Fibroblast of upper back skin (primary cell): ENCODE data around the gene BAHCC1.
A peak's percentile ranks its signal among the peaks of the same experiment; 100 is the strongest.
"Not testable (repeated sequence)": the region's sequence is repeated elsewhere in the genome, so short reads cannot be mapped to it uniquely, and the experiment has no call there.

Experiments
- DNase-seq: peaks from one replicate; pipeline ENCODE4 v3.0.0-alpha.2; 2013

The BAHCC1 gene

DNA sequence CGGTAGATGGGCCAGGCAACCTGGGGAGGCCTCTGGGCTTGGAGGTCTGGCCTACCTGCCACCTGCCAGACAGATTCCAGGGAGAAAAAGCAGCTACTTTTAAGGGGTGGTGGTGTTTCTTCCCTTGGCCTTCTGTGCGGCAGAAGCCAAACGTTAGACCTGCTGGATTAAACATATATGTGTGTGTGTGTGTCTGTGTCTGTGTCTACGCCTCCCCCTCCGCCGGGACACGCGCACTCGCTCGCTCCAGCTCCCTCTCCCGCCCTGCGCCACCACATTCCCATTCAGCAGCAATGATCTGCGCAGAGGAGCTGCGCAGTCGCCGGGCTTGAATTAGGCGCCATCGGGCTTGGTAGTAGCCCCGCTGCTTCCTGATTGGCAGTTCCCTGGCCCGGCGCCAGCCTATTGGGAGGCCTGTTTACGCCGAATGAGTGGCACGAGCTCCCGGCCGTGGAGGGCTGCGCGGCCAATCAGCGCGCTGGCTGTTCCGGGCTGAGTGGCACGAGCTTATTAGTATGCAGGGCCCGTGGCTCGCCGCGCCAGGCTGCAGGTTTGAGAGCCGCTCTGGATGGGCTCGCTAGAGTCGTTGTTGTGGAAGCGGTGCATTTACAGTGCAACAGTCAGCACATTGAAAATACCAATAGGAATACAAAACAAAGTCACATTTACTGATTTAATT, at the start of gene BAHCC1:
BAHCC1 (plus strand) TSS at position 537 of the 679 bp plus-strand sequence. CDS start 4,283 bp downstream, outside the sequence.
- peak; percentile 100 for DNase-seq

DNA sequence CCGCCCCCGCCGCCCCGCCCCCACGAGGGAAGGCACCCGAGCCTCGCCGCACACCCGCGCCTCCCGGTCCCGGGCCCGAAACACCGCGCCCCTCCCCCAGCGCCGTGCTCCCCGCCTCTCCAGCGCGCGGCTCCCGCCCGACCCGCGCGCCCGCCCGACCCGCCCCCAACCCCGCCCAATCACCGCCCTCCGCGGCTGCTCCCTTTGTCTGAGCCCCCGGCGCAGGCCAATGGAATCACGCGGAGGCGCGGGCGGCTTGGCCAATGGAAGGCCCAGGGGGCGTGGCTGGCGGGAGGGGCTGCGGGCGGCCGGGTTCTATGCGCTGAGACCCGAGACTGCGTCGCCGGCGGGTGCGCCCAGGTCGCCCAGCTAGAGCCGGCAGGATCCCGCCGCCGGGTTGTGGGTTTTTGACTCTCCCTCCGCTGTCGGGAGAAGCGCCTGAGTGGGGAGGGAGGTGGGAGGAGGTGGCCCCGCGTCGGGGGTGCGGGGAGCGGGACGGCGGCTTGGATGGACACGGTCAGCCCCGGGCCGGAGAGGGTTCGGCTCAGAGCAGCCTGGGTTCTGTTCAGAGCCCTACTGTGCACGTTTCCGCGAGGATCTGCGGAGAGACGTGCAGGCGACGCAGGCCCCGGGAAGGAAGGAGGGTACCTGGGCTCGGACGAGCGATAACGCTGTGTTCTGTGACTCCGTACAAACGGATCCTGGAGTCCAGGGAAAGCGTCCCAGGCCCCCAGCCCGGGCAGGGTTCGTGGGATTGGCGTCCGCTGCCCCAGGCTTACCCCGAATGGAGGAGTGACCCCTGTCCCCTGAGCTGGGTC, 49.0 kb upstream of the BAHCC1 start:
- peak; percentile 97 for DNase-seq

- no peak for DNase-seq
Observed at GRCh38 chr17:81346908-81347349, 48.3 kb upstream of the BAHCC1 start.

- no peak for DNase-seq
Observed at GRCh38 chr17:81347437-81347836, 47.8 kb upstream of the BAHCC1 start.

DNA sequence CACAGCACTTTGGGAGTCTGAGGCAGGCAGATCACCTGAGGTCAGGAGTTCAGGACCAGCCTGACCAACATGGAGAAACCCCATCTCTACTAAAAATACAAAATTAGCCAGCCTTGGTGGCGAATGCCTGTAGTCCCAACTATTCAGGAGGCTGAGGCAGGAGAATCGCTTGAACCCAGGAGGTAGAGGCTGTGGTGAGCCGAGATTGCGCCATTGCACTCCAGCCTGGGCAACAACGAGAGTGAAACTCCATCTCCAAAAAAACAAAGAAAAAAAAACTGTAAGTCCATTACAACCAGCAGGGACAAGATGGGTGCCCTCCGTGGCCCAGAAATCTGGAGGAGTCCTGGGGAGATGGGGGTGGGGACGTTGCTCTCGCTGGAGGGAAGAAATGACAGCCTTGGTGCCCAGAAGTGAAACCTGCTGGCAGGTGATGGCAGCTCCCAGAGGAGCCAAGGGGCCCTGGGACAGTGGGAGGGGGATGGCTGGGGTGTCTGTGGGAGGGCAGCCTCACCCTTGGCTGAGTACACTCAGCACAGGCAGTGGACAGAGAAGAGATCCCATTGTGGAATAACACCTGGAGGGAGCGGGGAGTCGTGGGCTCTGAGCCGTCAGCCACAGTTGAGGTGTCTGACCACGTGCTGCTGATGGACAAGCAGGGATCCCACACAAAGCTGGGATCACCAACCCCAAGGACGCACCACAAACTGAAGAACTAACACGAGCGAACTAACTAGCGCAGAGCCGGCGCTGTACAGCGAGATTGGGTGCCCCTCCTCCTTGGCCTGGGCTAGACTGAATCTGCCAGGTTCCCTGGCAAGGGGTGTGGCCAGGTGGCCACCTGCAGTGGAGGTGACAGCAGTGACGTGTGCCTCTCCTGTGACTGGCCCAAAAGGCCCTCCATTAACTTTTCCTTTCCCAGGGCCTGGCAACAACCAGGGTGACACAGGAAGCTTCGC, 46.9 kb upstream of the BAHCC1 start:
- no peak for DNase-seq

DNA sequence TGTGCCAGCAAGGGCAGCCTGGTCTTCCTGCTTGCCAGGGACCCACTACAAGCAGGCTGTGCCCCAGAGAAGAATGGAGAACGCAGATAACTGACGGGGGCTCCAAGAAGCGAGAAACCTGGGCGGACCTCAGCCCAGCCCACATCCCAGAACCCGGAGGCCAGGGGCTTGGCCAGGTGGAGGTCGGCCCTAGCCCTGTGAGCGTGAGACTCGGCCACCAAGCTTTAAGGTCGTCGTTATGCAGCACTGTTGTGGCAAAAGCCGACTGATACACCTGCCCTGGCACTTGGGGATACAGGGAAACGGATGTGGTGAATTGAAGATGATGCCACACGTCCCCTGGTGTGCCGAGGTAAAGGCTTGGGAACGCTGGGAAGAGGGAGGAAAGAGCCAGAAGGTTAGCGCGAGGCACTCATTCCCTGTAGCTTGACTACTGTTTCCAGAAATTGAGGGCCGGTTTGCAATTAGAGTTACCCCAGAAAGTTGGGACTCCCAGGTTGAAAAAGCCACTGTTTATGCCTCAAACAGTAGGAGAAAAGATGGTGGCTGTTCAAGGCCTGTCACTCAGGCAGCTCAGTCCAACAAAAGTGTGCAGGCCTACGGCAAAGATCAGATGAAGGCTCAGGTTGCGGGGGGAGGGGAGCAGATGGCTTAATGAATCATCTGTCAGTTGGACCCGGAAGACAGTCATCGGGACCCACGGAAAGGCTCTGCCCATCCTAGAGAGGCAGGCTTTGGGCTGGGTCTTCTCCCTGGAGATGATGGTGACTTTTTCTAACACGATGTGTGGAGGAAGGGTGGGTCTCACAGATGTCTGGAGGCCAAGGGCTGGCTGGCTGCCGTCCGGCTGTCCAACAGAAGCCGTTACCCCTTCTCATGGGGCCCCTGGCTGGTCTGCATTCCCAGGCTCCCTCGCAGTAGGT, 45.6 kb upstream of the BAHCC1 start:
- peak; percentile 52 for DNase-seq

GRCh38 chr17:81350320-81350890, 44.9 kb upstream of the BAHCC1 start:
- no peak for DNase-seq

GRCh38 chr17:81351329-81352052, 43.8 kb upstream of the BAHCC1 start:
- DNase-seq: not testable (repeated sequence)

GRCh38 chr17:81352056-81352455, 43.2 kb upstream of the BAHCC1 start:
- not testable (repeated sequence) for DNase-seq

DNA sequence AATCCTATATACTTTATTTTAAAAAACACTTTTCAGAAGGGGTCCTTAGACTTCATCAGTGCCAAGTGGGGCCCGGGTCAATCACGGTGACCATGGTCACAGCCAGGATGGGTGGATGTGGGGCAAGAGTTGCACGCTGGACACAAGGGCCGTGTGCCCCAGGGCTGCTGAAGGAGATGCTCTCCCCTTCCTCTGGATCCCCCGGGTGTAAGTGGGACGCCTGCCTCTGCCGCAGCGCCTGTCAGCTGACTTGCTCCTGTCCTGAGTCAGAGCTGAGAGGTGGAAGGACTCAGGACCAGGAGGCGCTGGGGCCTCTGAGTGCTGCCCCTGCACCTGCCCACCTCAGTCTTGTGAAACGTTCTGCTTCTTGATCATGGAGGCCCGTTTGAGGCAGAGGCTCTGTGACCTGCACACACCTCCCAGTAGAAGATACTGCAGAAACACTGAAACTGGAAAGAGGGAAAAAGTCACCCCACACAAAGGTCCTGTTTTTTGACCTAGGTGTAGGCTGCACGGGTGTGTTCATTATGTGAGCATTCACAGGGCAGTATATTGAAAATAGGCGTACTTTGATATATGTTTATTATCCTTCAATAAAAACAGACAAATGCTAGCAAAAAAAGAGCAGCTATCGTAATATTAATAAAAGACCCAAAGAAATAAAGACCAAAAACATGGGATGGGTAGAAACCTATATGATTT, 40.9 kb upstream of the BAHCC1 start:
- no peak for DNase-seq

GRCh38 chr17:81354954-81355347, 40.3 kb upstream of the BAHCC1 start:
- no peak for DNase-seq

- no peak for DNase-seq
Observed at GRCh38 chr17:81359218-81359617, 36.0 kb upstream of the BAHCC1 start.

- DNase-seq: not testable (repeated sequence)
Observed at GRCh38 chr17:81362001-81362400, 33.3 kb upstream of the BAHCC1 start.

- no peak for DNase-seq
Observed at GRCh38 chr17:81364278-81365147, 30.7 kb upstream of the BAHCC1 start.

- peak; percentile 59 for DNase-seq
Observed at GRCh38 chr17:81365148-81365600, 30.1 kb upstream of the BAHCC1 start.

DNA sequence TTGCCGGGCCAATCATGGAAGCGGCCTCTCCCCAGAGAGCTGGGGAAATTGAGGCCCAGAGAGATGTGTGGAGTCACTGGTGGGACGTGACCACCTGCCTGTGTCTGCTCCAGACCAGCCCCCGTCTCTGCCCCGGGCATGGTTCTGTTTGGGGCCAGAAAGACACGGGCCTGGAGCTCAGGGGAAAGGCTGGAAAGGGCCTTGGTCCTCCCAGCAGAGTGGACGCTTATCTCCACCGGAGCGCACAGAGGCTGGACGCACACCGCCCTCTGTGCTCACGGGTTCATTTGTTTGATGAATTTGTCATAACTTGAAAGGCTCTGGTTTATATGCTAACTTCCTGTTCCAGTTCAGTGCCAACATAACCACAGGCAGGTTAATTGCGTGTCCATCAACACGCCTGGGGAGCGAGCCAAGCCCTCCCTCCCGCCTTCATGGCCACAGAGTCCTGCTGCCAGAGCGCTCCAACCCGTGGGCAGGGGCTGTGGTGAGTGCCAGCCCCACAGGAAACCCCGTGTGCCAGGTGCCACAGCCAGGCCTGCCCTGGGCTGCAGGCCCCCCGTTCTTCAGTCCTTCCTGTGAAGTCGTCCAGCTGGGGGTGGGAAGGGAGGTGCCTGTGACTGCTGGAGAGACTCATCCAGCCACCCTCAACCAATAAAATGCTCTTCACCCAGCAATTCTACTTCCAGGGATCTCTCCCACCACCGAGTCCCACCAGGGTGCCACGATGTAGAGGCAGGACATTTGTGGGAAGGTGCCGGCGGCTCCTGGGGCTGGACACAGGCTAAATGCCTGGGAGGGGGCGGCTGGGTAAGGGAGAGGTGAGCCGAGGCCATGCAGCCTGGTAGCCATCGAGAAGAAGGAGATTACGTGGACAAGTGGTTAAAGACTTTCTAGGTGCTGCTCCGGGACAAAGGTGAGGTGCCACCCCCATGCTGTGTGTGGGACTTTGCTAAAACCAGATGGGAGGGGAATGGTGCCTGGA, 29.4 kb upstream of the BAHCC1 start:
- no peak for DNase-seq

GRCh38 chr17:81366648-81367047, 28.6 kb upstream of the BAHCC1 start:
- no peak for DNase-seq

DNA sequence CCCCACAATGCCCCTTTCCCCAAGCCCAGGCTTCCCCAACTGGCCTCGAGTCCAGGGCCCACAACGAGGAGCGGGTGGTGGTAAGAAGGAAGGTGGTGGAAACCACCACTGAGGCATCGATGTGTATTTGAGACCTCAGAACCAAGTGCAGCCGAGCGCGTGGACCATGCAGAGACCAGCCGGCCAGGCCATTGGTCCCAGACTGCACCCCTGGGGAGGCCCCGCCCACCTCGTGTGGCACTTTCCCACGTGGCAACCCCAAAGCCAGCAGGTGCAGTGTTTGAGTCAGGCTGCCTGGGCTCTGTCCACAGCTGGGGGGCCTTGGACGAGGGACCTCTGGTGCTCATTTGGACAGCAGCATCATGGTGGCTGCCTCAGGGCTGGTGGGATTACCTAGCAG, 28.1 kb upstream of the BAHCC1 start:
- DNase-seq: no peak
